ENCODE results near the gene RASEF.

DNA sequence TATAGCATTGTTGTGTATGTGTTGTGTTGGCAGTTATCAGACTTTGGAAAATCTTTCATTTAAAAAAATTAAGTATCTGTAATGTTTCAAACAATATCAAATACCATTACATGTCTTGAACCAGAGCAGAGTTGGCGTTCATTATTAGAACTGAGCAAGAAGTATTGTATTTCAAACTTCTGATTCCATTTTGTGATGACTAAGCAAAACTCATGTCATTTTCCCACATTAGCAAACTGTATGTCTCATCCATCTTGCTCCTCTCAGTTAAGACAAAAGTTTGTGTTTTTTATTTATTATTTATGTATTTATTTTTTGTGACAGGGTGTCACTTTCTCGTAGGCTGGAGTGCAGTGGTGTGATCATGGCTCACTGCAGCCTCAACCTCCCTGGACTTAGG, 4.6 kb upstream of the RASEF start:
- TF ChIP-seq, protein P1, sequence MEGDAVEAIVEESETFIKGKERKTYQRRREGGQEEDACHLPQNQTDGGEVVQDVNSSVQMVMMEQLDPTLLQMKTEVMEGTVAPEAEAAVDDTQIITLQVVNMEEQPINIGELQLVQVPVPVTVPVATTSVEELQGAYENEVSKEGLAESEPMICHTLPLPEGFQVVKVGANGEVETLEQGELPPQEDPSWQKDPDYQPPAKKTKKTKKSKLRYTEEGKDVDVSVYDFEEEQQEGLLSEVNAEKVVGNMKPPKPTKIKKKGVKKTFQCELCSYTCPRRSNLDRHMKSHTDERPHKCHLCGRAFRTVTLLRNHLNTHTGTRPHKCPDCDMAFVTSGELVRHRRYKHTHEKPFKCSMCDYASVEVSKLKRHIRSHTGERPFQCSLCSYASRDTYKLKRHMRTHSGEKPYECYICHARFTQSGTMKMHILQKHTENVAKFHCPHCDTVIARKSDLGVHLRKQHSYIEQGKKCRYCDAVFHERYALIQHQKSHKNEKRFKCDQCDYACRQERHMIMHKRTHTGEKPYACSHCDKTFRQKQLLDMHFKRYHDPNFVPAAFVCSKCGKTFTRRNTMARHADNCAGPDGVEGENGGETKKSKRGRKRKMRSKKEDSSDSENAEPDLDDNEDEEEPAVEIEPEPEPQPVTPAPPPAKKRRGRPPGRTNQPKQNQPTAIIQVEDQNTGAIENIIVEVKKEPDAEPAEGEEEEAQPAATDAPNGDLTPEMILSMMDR (IDR thresholded peaks at IDR 0.05; ENCODE audit: low read depth, low read length, poor library complexity, severe bottlenecking) = no peak
- TF ChIP-seq EZH2phosphoT487 (IDR thresholded peaks at IDR 0.05; ENCODE audit: borderline replicate concordance, low read length) = no peak

Measured in DOHH2 (cell line).